ENCODE data around the gene TCP11L2.

TCP11L2 gene

GRCh38 chr12:106289196-106289681, 13.3 kb upstream of the TCP11L2 start:
- peaks cover 5 to 11% of the 10 kb centered on the region in 2 experiments for H3K4me1 ChIP-seq (ENCODE audit: control insufficient read depth in 1 of 2, insufficient read depth in 1 of 2, low read depth in 1 of 2, low read length in 1 of 2)
- H3K27me3 ChIP-seq, result peaks cover 30% of the 10 kb centered on the region
- no peak overlapping the region for H3K4me3 ChIP-seq (ENCODE audit: low read depth in 1 of 2, low read length in 1 of 2)
- no peak overlapping the region for H3K27ac ChIP-seq
- H3K36me3 ChIP-seq, result no peaks in the 10 kb centered on the region
- no peak for TF ChIP-seq CTCF (IDR thresholded peaks at IDR 0.05)
- H3K9me3 ChIP-seq, result no peaks in the 10 kb centered on the region

GRCh38 chr12:106290666-106291065, 11.9 kb upstream of the TCP11L2 start:
- H3K27ac ChIP-seq, result no peak overlapping the region
- H3K9me3 ChIP-seq, result no peaks in the 10 kb centered on the region
- no peak for TF ChIP-seq CTCF (IDR thresholded peaks at IDR 0.05)
- peaks cover 5 to 11% of the 10 kb centered on the region in 2 experiments for H3K4me1 ChIP-seq (ENCODE audit: control insufficient read depth in 1 of 2, insufficient read depth in 1 of 2, low read depth in 1 of 2, low read length in 1 of 2)
- peaks cover 18% of the 10 kb centered on the region for H3K27me3 ChIP-seq
- no peaks in the 10 kb centered on the region for H3K36me3 ChIP-seq
- no peak overlapping the region for H3K4me3 ChIP-seq (ENCODE audit: low read depth in 1 of 2, low read length in 1 of 2)

- no peaks in the 10 kb centered on the region for H3K9me3 ChIP-seq
- no peak overlapping the region for H3K4me3 ChIP-seq (ENCODE audit: low read depth in 1 of 2, low read length in 1 of 2)
- H3K27ac ChIP-seq, result no peak overlapping the region
- peaks cover 12% of the 10 kb centered on the region for H3K27me3 ChIP-seq
- TF ChIP-seq CTCF (IDR thresholded peaks at IDR 0.05), result no peak
- H3K36me3 ChIP-seq, result no peaks in the 10 kb centered on the region
- H3K4me1 ChIP-seq (ENCODE audit: control insufficient read depth in 1 of 2, insufficient read depth in 1 of 2, low read depth in 1 of 2, low read length in 1 of 2), result peaks cover 5 to 11% of the 10 kb centered on the region in 2 experiments
These were observed 11.2 kb upstream of the TCP11L2 start for GRCh38 chr12:106291342-106291741.

GRCh38 chr12:106292339-106292738, 10.2 kb upstream of the TCP11L2 start:
- no peak overlapping the region for H3K4me3 ChIP-seq (ENCODE audit: low read depth in 1 of 2, low read length in 1 of 2)

GRCh38 chr12:106296179-106296877, 6.2 kb upstream of the TCP11L2 start:
- Histone ChIP-seq H3K4me3 (ENCODE audit: low read depth in 1 of 2, low read length in 1 of 2) (no peak overlapping the region), H3K9me3 (no peaks in the 10 kb centered on the region), H3K4me1 (ENCODE audit: control insufficient read depth in 1 of 2, insufficient read depth in 1 of 2, low read depth in 1 of 2, low read length in 1 of 2) (peaks cover 12 to 20% of the 10 kb centered on the region in 2 experiments), H3K27ac (no peak overlapping the region), H3K36me3 (no peaks in the 10 kb centered on the region), H3K27me3 (no peaks in the 10 kb centered on the region)
- TF ChIP-seq CTCF (IDR thresholded peaks at IDR 0.05), result no peak

More at GRCh38 chr12:106292339-106292738, 10.2 kb upstream of the TCP11L2 start:
- H3K27ac ChIP-seq, result no peak overlapping the region
- H3K27me3 ChIP-seq, result peaks cover 3% of the 10 kb centered on the region
- H3K4me1 ChIP-seq (ENCODE audit: control insufficient read depth in 1 of 2, insufficient read depth in 1 of 2, low read depth in 1 of 2, low read length in 1 of 2), result peaks cover 5 to 11% of the 10 kb centered on the region in 2 experiments
- H3K36me3 ChIP-seq, result no peaks in the 10 kb centered on the region
- no peaks in the 10 kb centered on the region for H3K9me3 ChIP-seq
- TF ChIP-seq CTCF (IDR thresholded peaks at IDR 0.05), result no peak

All from neutrophil (primary cell).